Activated CD4-positive, CD25-positive, alpha-beta regulatory T cell treated with anti-CD3 and anti-CD28 coated beads, Interleukin-2, amount 50 U/mL, for 24 hours (primary cell): Measurements from ENCODE around the gene CCND2.
"Not testable (repeated sequence)": the region's sequence is repeated elsewhere in the genome, so short reads cannot be mapped to it uniquely, and the experiment has no call there.

Experiments
- ATAC-seq, 2 donors: fragments of 150-1000 bp; cut with Tn5 transposase; one replicate each; pipeline ENCODE4 v1.10.0; 2021; ENCODE audit warnings: mild to moderate bottlenecking in 1 of 2, moderate library complexity in 1 of 2

The CCND2 gene

GRCh38 chr12:4273652-4274395 is at the start of gene CCND2:
CCND2 (plus strand) TSS chr12:4273762; CDS start chr12:4274041, 279 bp downstream.
- ATAC-seq, result peak; percentile 25 to 31

DNA sequence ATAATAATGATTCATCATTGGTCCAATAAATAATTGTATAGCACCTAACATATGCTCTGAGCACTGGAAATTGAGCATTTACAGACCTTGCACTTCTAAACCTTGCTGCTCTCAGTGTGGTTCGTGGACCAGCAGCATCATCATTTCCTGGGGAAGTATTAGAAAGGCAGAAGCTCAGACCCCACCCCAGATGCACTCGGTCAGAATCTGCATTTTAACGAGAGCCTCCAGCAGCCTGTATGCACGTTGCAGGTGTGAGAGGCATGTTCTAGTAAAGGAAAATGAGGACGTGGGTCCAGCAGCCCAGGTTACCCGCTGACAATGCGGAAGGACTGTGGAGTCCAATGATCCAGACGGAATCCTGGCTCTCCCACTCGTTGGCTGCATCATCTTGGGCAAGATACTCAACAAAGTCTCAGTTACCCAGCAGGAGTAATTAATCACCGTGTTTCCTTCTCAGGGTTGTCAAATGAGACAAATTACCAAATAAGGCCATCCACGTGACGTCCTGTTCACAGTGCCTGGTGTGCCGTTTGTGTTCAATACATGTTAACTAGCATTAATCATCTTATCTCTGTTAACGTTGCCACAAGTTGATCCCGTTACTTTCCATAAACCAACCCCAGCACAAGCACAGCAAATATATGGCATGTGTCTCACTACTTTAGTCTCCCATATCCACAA is 49.2 kb upstream of the CCND2 start:
- ATAC-seq, result peak in 1 of 2 donors; percentile 36

GRCh38 chr12:4225571-4225970 is 48.0 kb upstream of the CCND2 start:
- ATAC-seq, result no peak

DNA sequence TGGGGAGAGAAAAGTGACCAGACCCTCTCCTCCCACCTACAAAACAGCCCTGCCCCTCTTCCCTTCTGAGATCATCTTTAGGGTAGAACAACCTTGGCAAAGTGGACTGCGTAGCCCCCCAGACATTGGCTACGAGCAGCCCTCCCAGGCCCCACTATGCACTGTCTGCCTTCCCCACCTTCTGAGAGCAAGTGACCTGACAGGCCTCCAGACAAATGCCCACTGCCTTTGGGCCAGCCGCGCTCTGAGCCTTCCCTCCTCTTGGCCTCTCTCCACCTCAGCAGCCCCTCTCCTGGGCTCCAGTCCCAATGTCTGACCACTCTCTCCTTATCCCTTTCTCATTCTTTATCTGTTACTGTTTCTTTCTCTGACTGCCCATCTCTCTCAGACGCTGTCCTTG is 46.5 kb upstream of the CCND2 start:
- ATAC-seq, result no peak

DNA sequence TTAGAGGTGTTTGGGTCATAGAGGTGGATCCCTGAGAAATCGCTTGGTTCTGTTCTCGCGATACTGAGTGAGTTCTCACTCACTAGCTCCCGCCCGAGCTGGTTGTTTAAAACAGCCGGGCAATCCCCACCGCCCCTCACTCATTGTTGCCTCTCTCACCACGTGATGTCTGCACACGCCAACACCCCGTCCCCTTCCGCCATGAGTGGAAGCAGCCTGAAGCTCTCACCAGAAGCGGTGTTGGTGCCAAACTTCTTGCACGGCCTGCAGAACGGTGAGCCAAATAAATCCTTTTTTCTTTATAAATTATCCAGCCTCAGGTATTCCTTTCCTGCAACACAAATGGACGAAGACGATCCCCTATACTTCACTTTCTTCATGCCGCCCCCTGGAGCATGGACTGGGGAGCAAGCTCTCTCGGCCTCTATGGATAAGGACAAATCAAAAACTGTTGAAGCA is 45.4 kb upstream of the CCND2 start:
- ATAC-seq, result no peak

DNA sequence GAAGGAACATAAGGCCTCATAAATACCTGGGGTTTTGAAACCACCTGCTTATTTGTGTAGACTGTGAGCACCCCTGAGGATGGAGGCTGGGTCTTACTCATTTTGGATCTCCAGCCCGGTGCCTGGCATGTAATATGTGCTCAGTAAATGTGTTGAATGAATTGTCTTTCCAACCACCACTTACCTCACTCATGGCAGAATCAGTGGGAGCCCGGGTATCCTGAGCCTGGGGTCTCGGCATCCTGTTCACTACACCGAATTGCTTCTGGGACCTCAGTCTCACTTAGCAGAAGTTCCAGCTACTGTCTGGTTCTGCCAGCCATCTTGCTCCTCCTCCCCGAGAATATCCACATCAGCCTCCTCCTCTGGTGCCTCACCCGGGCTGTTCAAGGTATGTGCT is 43.0 kb upstream of the CCND2 start:
- no peak for ATAC-seq

- ATAC-seq, result no peak
Measured at GRCh38 chr12:4238577-4238976, 35.0 kb upstream of the CCND2 start.

GRCh38 chr12:4239746-4240145 is 33.8 kb upstream of the CCND2 start:
- no peak for ATAC-seq

DNA sequence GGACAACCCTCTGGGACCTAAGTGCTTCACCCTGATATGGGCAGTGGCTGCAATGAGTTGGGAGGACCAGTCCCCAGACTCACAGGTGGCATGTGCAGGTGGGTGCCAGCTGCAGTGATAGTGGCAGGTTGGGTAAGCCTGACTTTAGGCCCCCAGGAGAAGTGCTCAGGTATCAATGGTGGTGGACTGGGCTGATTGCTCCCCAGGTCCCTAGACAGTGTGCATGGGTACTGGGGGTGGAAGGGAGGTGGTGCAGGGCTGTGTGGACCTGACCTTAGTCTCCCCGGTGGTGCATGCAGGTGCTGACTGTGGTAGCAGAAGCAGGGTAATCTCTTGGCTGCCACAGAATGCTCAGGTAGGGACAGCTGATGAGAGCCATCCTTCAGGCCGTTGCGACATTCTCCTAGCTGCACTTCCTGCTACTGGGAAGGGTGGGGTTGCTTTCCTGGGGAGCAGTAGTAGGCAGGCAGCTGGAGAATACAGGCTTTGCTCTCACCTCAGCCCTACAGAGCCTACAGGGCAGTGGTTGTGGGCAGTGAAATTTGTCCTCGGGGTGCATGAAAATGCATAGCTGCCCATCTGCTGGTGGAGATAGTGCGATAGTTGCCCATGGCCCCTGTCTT is 33.3 kb upstream of the CCND2 start:
- no peak for ATAC-seq

- no peak for ATAC-seq
Measured at GRCh38 chr12:4240981-4241380, 32.6 kb upstream of the CCND2 start.

DNA sequence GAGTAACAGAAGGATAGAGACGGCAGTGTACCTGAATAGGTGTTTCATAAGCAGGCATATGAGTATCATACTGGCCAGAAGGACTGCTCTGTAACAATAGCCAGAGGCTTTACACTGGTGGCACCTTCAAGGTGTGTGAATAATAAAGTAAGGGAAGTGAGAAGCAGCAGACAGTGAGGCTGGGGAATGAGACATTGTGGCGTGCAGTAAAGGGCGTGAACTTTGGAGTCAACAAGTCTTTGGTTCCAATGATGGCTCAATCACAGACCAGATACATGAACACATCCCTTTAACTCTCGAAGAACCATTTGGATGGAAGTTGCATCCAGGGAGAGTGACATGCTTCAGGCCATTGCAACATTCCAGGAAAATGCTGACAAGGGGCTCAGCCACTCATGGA is 32.0 kb upstream of the CCND2 start:
- no peak for ATAC-seq

GRCh38 chr12:4242595-4242994 is 31.0 kb upstream of the CCND2 start:
- no peak for ATAC-seq

DNA sequence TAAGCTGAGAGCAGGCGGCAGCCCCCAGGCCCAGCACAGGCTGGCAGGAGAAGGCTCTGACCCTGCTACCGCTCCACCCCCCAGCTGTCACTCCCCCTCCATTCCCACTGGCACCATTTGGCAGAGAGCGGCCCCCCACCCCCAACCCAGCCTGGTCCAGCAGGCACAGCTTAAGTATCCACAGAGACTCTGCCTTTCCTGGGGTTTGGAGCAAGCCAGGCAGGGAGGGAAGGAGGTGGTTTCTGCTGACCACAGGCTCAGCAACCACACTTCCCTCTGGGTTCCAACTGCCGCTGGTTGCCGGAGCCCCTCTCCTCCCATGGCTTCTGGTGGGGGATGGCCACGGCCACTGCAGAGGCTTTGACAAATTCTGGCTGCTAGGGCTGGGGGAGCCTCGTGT is 30.5 kb upstream of the CCND2 start:
- ATAC-seq, result no peak

GRCh38 chr12:4243491-4244100 is 30.0 kb upstream of the CCND2 start:
- not testable (repeated sequence) for ATAC-seq

GRCh38 chr12:4244868-4245267 is 28.7 kb upstream of the CCND2 start:
- ATAC-seq, result no peak

- no peak for ATAC-seq
Measured at GRCh38 chr12:4245446-4245845, 28.1 kb upstream of the CCND2 start.

DNA sequence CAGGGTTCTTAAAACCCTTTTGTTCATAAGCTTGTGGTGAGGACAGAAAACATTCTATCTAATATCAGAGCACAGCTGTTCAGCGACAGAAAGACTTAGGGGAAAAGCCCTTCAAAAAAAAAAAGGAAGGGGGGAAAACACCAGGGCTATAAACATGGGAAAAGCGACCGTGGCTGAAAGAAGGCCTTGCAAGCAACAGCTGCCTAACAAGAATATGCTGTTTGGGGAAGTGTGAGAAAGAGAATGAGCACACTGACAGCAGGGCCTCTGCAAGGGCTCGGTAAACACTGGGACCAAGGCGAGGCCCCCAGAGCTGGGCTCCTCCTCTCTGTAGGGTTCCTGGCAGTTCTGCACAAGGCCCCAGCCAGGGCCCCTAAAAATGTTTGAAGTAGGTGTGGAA is 27.4 kb upstream of the CCND2 start:
- no peak for ATAC-seq

- no peak for ATAC-seq
Measured at GRCh38 chr12:4250691-4251090, 22.9 kb upstream of the CCND2 start.

DNA sequence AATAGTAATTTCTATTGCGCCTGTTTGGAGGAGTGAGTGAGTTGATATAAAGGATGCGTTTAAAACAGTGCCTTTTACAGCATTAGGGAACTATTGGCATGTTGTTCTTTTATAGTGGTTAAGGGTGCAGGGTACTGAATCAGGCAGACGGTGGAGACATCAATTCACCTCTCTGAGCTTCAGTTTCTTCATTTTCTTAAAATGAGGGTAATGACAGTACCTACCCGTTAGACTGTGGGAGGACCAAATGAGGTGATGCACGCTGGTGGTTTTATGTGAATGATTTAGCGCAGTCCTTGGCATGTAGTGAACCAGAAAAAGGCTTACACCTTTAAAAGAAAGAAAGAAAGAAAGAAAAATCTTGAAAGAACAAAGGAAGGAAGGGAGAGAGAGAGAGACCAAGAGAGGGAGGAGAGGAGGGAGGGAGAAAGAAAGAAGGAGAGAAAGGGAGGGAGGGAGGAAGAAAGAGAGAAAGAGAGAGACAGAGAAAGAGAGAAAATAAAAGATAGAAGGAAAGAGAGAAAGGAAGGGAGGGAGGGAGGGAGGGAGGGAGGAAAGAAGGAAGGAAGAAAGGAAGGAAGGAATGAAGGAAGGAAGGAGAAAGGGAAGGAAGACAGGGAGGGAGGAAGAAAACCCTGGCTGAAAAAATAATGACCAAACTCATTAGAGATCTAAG is 22.2 kb upstream of the CCND2 start:
- ATAC-seq, result peak; percentile 90 to 98

- no peak for ATAC-seq
Measured at GRCh38 chr12:4251967-4252366, 21.6 kb upstream of the CCND2 start.

- no peak for ATAC-seq
Measured at GRCh38 chr12:4252601-4253000, 21.0 kb upstream of the CCND2 start.

GRCh38 chr12:4256043-4256826 is 17.3 kb upstream of the CCND2 start:
- ATAC-seq, result no peak
